Embryonic facial prominence (tissue), 1 donor: ENCODE measurements around the gene LYRM7.
"Not testable (repeated sequence)": the region's sequence is repeated elsewhere in the genome, so short reads cannot be mapped to it uniquely, and the experiment has no call there.

ENCODE experiments used
- DNase-seq: peaks from one replicate; pipeline ENCODE4 v3.0.0-alpha.2; 2016; ENCODE audit errors: extremely low spot score

LYRM7 gene

DNA sequence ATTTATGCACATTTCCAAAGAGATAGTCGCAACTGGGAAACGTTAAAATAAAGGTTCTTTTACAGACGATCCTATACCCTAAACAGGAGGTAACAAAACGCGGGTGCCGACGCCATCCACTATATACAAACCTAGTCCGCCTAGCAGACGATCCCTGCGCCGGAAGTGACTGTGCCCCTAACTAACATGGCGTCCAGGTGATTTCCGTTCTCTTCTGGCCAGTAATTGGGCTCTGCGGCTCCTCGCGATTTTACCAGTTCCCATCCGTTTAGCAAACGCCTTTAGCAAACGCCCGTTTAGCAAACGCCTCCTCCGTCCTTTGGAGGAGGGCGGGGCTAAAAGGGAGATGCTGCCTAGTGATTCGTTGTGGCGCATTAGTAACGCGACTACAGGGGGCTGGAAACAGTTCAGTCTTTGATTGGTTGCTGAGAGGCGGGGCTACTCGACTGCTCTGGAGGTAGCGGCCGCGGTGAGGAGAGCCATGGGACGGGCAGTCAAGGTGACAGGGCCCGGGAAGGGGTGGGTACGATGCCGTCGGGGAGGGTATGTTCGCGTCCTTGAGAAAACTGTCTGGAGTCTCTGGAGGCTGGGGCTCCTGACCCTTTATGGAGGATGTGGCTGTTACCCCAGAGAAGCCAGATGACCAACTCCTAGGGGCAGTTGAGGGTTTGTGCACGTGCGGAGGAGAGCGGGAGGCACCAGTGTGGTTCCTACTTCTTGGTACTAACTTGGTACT lies at the start of gene LYRM7:
LYRM7 (plus strand) TSS at position 405 of the 736 bp plus-strand sequence; CDS start at position 482, 77 bp downstream.
- DNase-seq, result peak; percentile 99

DNA sequence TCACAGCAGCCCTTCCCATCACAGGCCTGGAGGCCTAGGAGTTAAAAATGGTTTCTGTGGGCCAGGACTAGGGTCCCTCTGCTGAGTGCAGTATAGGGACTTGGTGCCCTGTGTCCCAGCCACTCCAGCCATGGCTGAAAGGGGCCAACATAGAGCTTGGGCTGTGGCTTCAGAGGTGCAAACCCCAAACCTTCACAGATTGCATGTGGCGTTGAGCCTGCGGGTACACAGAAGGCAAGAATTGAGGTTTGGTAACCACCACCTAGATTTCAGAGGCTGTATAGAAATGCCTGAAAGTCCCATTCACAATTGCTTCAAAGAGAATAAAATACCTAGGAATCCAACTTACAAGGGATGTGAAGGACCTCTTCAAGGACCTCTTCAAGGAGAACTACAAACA lies 43.5 kb upstream of the LYRM7 start:
- DNase-seq, result not testable (repeated sequence)

DNA sequence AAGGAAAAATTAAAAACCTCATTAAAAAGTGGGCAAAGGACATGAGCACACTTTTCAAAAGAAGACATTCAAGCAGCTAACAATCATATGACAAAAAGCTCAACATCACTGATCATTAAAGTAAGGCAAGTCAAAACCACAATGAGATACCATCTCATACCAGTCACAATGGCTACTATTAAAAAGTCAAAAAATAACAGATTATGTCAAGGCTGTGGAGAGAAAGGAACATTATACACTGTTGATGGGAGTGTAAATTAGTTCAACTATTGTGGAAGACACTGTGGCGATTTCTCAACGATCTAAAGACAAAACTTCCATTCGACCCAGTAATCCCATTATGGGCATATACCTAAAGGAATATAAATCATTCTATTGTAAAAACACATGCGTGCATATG lies 41.4 kb upstream of the LYRM7 start:
- DNase-seq, result no peak

DNA sequence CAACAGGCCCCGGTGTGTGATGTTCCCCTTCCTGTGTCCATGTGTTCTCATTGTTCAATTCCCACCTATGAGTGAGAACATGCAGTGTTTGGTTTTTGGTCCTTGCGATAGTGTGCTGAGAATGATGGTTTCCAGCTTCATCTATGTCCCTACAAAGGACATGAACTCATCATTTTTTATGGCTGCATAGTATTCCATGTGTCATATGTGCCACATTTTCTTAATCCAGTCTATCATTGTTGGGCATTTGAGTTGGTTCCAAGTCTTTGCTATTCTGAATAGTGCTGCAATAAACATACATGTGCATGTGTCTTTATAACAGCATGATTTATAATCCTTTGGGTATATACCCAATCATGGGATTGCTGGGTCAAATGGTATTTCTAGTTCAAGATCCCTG lies 37.7 kb upstream of the LYRM7 start:
- DNase-seq, result not testable (repeated sequence)

DNA sequence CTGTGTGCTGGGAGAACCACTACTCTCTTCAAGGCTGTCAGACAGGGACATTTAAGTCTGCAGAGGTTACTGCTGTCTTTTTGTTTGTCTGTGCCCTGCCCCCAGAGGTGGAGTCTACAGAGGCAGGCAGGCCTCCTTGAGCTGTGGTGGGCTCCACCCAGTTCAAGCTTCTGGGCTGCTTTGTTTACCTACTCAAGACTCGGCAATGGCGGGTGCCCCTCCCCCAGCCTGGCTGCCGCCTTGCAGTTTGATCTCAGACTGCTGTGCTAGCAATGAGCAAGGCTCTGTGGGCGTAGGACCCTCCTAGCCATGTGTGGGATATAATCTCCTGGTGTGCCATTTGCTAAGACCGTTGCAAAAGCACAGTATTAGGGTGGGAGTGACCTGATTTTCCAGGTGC lies 32.3 kb upstream of the LYRM7 start:
- DNase-seq, result not testable (repeated sequence)

DNA sequence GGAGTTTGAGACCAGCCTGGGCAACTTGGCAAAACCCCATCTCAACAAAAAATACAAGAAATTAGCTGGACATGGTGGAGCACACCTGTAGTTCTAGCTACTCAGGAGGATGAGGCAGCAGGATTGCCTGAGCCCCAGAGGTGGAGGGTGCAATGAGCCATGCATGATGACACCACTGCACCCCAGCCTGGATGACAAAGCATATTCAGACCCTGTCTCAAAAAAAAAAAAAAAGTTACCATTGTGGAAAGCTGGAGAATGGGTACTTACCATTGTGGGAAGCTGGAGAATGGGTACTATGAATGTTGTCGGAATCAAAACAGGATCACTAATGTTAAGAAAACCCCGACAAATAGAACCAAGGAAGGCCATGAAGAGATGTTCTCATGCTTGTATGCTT lies 31.4 kb upstream of the LYRM7 start:
- DNase-seq, result no peak

DNA sequence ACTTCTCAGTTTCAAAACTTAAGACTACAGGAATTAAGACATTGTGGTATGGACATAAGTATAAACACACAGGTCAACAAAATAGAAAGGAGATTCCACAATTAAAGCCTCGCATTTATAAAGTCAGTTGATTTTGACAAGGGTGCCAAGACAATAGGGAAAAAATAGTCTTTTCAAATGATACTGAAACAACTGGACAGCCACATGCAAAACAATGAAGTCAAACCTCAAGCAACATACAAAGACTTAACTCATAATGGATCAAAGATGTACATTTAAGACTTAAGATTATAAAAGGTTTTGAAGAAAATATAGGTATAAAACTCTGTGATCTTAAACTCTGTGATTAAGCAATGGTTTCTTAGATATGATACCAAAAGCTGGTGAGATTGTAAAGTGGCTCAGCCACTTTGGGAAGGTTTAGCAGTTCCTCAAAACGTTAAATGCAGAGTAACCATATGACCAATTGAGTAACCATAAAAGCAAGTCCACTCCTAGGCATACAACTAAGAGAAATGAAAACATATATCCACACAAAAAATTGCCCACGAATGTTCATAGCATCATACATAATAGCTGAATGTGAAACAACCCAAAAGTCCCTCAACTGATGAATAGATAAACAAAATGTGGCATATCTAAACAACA lies 27.6 kb upstream of the LYRM7 start:
- DNase-seq, result no peak

DNA sequence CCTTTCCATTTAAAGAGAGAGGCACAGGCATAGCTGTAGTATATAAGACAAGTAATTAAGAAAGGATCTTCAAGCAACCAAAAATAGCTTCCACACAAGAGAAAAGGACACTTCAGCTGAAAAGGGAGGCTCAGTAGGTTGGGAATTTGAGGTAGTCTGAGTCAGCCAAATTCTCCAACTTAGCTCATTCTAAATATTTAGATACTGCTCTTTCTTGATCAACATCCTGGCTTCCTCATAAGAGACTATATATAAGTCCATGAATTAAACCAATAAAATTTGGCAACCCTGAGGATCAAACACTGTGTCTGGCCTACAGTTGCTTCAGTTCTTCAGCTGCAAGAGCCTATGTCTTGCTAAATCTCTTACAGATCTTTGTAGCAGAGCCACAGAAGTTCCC lies 23.5 kb upstream of the LYRM7 start:
- no peak for DNase-seq

DNA sequence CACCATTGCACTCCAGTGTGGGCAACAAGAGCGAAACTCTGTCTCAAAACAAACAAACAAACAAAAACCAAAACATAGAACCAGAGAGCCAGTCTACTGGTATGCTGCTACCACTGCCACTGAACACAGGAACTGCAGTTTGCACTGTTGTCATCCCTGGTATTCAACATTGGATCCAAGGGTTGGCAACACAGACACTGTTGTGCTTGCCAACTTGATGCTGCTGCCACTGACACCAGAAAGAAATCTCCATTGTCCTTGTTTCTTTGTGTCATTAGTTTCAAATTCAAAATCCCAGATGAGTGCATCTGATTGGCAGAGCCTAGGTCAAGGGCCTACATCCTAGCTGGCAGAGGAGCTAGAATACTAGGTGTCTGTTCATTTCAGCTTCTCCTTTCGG lies 21.9 kb upstream of the LYRM7 start:
- no peak for DNase-seq

DNA sequence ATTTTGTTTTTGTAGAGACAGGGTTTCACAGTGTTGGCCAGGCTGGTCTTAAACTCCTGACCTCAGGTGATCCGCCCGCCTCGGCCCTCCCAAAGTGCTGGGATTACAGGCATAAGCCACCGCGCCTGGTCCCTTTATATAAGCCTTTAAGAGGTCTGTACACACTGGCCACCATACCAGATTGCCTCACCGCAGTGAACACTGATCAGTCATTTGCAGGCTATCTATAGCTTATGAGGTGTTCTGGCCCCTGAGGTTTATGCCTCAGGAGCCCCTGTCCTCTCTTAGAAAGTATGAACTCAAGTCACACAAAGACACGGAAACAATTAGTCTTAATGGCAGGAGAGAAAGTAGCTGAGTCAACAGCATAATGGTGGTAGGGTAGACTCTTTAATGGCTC lies 20.3 kb upstream of the LYRM7 start:
- no peak for DNase-seq

DNA sequence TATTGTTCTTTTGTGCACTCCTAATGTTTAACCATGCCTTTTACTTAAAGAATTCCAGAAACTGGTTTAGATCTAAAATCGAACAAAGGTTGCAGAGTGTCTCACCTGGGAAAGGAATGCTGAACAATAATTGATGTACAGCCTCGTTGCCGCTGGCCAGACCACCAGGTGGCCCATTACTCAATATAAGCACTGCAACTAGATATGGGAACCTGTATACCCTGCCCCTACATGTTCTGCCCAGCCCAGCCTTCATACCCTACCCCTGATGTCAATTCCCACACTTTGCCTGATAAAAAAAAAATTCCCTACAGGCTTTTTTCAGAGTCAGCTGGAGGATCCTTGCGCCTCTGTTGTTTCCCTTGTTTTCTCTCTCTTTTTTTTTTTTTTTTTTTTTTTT lies 19.5 kb upstream of the LYRM7 start:
- no peak for DNase-seq

DNA sequence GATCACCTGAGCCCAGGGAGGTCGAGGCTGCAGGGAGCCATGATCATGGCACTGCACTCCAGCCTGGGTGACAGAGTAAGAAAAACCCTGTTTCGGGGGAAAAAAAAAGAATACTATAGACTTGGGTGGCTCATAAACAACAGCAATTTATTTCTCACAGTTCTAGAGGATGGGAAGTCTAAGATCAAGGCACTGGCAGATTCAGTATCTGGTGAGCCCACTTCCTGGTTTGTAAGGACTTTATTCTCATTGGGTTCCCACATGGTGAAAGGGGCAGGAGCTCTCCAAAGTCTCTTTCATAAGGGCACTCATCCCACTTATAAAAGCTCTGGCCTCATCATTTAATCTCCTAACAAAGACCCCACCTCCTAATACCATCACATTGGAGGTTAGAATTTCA lies 14.4 kb upstream of the LYRM7 start:
- no peak for DNase-seq

DNA sequence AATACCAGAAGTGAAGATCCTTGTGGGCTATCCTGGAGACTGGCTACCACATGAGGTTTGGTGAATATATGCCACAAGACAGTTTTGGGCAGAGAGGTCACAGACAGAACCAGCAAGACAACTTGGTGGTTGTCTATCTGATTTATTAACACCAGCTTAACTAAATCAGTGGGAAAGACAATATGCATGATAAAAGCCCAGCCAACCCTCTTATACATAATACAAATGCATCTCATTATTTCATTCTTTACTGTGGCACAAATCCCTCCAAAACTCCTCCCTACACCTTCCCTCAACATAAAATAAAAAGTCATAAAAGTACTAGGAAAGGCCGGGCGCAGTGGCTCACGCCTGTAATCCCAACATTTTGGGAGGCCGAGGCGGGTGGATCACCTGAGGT lies 13.8 kb upstream of the LYRM7 start:
- no peak for DNase-seq

DNA sequence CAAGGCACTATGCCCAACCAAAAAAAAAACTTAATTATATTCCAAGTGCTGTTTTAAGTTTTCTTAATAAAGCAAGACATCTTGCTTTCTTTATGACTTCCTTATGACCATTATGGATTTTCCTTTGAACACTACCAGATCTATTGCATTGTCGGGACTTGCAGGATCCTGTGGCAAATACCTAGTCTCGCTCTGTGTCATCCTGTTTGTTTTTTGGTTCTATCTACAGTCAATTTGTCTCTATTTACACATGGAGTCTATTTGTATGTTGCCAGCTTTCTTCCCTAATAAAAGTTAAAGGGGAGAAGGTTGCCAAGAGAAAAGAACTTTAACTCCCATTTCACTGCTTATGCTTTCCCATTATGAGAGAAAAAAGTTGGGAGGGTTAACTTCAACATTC lies 10.6 kb upstream of the LYRM7 start:
- DNase-seq, result no peak

DNA sequence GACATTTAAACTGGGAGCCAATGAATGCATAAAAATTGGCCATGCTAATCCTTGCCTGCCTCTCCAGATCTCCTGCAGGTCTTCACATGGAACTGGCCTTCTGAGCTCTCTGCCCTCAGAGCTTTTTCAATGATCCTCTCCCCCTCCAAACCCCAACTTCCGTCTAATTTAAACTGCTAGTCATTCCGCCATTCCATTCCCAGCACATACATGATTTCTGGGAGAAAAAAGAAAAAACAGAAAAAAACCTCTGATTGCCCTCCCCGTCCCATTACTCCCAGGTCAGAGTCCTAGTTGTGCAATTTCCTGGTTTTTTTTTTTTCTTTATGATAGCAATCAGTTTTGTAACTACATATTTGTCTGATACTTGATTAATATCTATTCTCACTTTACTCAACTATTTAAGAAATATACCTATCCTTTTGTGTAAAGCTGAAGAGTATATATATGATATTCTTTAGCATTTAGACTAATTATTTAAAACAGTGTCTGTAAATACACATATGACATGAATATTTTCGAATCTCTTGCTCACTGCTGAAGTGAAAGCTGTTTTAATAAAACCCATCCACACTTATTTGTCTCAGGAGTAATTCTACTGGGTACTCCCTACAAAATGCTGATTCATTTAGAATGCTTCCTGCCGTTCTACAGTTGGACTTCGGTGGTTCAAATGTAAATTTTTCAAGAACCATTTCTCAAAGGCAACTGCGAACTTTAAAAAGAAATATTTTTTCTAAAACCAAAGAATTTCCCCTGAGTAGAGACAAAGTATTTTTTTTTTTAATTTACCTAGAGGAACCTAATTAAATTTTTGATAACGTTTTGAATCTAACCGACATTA lies 7.2 kb upstream of the LYRM7 start:
- DNase-seq, result no peak

DNA sequence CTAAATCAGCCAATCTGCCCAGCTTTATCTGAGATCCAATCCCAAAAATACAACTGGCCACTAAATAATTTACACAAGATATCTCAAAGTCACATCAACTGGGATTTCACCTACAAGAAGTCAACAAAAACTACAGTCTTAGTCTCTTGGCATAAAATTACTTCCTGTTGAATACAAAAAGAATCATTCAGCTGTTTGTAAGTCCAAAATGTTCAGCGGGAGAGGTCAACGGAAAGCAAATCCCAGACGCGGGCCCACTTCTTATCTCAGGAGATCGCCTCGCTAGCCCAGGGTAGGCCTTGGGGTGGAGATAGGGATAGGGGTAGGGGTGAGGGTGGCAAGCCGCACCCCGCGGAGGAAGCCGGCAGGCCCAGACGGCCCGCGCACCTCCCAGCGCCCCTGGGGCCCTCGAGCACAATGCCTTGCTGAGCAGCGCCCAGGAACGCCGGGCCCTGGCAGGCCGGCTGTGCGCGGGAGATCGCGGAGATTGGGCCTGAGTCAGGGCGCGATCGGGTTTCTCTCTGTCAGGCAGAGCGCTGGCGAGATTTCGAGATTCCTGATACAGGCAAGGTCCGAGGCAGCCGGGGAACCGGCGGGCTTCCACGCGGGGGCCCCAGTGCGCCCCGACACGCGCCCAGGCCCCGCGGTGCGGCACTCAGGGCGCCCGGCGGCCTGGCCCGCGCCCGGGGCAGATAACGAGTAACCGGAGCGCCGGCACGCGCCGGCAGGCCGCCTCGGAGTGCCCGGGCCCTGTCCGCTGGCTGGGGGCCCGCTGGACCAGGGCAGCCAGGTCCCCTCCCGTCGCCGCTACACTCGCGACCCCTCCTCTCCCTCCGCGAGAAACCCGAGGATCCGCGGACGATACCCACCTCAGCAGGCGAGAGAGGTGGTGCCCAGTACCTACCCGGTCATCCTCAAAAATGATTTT lies 6.3 kb upstream of the LYRM7 start:
- peak; percentile 33 for DNase-seq

DNA sequence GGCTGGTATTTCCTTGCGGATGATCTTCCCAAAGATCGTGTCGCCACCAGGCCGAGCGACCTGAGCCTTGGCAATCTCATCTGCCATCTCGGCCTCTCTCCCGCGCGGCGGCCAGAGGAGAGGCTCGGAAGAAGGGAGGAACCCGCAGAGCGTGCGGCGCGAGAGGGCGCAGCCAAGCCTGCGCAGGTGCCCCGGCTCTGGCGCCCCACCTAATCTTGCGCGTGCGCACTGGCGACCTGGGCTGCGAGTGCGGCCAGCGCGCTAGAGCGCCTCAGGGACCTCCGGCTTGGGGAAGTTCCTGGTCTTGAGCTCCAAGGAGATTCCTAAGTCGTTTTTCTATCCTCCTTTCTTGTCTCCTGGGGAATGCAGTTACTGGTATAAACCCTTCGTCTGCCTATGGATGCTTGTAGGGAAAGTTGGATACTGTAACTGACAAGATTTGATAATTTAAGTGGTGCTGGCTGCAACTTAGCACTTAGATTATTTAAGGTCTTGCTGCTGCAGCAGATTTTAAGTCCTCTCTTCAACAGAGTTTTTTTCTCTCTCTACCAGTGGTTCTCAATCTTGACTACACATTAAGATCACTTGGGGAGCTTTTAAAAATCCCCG lies 5.5 kb upstream of the LYRM7 start, which contains the start of gene HINT1:
HINT1 (minus strand) TSS at position 138 of the 609 bp plus-strand sequence; CDS start at position 87, 51 bp downstream.
- DNase-seq, result peak; percentile 74

DNA sequence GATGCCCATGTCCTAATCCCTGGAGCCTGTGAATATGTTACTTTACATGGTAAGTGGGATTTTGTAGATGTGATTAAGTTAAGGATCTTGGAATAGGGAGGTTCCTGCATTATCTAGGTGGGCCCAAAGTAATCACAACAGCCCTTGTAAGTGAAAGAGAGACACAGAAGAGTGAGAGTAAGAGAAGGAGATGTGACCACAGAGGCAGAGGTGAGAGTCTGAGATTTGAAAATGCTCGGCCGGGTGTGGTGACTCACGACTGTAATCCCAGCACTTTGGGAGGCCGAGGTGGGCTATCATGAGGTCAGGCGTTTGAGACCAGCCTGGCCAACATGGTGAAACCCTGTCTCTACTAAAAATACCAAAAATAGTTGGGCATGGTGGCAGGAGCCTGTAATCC lies 3.1 kb upstream of the LYRM7 start:
- DNase-seq, result no peak

DNA sequence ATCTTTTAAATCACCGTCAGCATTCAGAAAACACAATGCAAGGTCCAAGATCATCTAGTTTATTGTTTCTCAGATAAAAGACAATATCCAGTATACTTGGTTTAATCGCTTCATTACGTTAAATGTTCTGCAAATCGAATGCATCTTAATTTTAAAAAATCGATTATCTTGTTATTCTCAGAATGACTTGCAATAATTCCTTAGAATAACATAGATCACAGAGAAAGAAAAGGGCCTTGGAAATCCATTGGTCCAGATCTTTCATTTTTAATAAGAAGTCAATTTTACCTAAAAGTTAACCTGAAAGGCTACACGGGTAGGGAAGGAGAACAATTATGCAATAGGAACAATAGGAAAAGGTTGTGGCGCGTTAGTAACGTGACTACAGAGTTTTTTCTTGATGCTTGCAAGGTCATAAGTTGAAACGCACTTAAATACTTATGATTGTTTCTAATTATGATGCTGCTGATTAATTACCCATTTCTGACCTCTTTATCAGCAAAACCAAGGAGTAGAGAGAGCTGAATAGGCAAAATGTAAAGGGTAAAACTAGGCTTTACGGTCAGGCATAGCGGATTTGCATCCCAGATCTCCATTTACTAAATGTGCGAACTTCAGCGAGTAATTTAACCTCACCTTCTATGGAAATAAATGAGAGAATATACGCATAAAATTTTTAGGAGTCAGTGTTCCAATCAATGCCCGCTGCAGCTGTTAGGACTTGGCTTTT lies 769 bp upstream of the LYRM7 start:
- DNase-seq, result no peak

DNA sequence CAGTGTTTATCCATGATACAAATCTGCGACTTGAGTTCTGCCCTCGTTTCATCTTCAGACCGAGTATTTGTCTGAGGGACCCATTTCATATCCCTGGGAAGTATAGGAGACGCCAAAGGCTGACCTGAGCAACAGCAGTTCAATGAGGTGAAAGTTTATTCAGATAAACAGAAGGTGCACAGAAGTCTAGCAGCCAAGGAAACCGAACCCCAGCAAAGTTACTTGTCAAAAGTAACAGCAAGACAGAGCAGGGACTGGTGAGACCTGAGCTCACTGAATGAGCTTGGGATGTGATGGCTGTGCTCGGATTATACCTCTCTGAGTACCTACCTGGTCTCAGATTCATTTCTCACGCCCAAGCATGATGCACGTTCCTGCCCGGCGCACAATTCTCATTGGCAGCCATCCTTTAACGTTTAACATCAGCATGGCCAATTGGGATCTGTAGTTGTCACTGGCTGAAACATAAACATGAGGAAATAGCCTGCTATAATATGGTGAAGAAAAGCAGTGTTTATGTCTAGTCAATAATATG lies 599 bp downstream of the LYRM7 start:
- DNase-seq, result no peak
